WTC11 (cell line): ENCODE measurements around the gene ATP9B. TPM values are rescaled to one million over a fixed set of nuclear protein-coding genes. Genes with fewer than 3 reads are reported as not detected.

ENCODE experiments used
- ATAC-seq: fragments of 200-7000 bp; cut with Tn5 transposase; 2 replicates; pipeline ENCODE4 v1.10.0; 2021; ENCODE audit warnings: mild to moderate bottlenecking, moderate library complexity
- CTCF ChIA-PET: fragments of 300-600 bp; sonication (Branson Sonifier 250); formaldehyde crosslinking; loops from one replicate; lab custom pipeline; 2021; ENCODE audit warnings: antibody characterized with exemption; lab: Charles Lee
- POLR2A ChIA-PET: fragments of 350-600 bp; sonication (Branson Sonifier 250); formaldehyde crosslinking; loops from one replicate; lab custom pipeline; 2021; ENCODE audit warnings: antibody characterized with exemption; lab: Charles Lee
- DNase-seq: peaks from one replicate; pipeline ENCODE4 v3.0.0; 2021; ENCODE audit warnings: low spot score
- H3K27ac Mint-ChIP-seq: 2 replicates; pipeline ENCODE4 v1.8.0; 2021; ENCODE audit warnings: mixed read lengths
- H3K27me3 Mint-ChIP-seq: 2 replicates; pipeline ENCODE4 v1.8.0; 2021; ENCODE audit warnings: low read depth, mild to moderate bottlenecking, moderate library complexity, mixed read lengths
- H3K36me3 Mint-ChIP-seq: 2 replicates; pipeline ENCODE4 v1.8.0; 2021; ENCODE audit warnings: mixed read lengths
- H3K4me1 Mint-ChIP-seq: 2 replicates; pipeline ENCODE4 v1.8.0; 2022; ENCODE audit warnings: mixed read lengths
- H3K4me3 Mint-ChIP-seq: 2 replicates; pipeline ENCODE4 v1.8.0; 2021; ENCODE audit warnings: mild to moderate bottlenecking, moderate library complexity, mixed read lengths
- H3K9me3 Mint-ChIP-seq: 2 replicates; pipeline ENCODE4 v1.8.0; 2021; ENCODE audit warnings: mixed read lengths
- CBFB ChIP-seq: sonication (generic); formaldehyde crosslinking; IDR thresholded peaks from 2 replicates; pipeline ENCODE4 v1.8.1; 2022; ENCODE audit warnings: mild to moderate bottlenecking, low read depth, missing genetic modification reagents
- ESRRA ChIP-seq: sonication (generic); formaldehyde crosslinking; IDR thresholded peaks from 2 replicates; pipeline ENCODE4 v1.8.1; 2022; ENCODE audit warnings: mild to moderate bottlenecking, missing genetic modification reagents, borderline replicate concordance
- FOXP1 ChIP-seq: sonication (generic); formaldehyde crosslinking; IDR thresholded peaks from 2 replicates; pipeline ENCODE4 v1.8.0; 2022; ENCODE audit warnings: missing genetic modification reagents, mild to moderate bottlenecking, moderate library complexity, borderline replicate concordance
- MXD4 ChIP-seq: fragments of 250-450 bp; sonication (Bioruptor Pico); IDR thresholded peaks from 2 replicates; pipeline ENCODE4 v1.8.0; 2021; ENCODE audit warnings: mild to moderate bottlenecking, moderate library complexity, borderline replicate concordance
- NFATC4 ChIP-seq: fragments of 250-450 bp; sonication (Bioruptor Pico); IDR thresholded peaks from 2 replicates; pipeline ENCODE4 v1.9.0; 2021; ENCODE audit warnings: mild to moderate bottlenecking
- OVOL2 ChIP-seq: fragments of 250-450 bp; sonication (Bioruptor Pico); IDR thresholded peaks from 2 replicates; pipeline ENCODE4 v1.9.0; 2021; ENCODE audit warnings: mild to moderate bottlenecking, borderline replicate concordance
- RORB ChIP-seq: fragments of 250-450 bp; sonication (Bioruptor Pico); IDR thresholded peaks from 2 replicates; pipeline ENCODE4 v1.9.0; 2021; ENCODE audit warnings: mild to moderate bottlenecking
- ZNF121 ChIP-seq: sonication (generic); formaldehyde crosslinking; IDR thresholded peaks from 2 replicates; pipeline ENCODE4 v1.8.0; 2023; ENCODE audit warnings: missing genetic modification reagents
- ZNF317 ChIP-seq: sonication (generic); formaldehyde crosslinking; IDR thresholded peaks from 2 replicates; pipeline ENCODE4 v1.8.1; 2023; ENCODE audit warnings: low read depth, mild to moderate bottlenecking, moderate library complexity, missing genetic modification reagents, borderline replicate concordance
- ZNF416 ChIP-seq: fragments of 250-450 bp; sonication (Bioruptor Pico); IDR thresholded peaks from 2 replicates; pipeline ENCODE4 v1.9.0; 2021; ENCODE audit warnings: mild to moderate bottlenecking, inconsistent platforms
- ZNF423 ChIP-seq: fragments of 250-450 bp; sonication (Bioruptor Pico); IDR thresholded peaks from 2 replicates; pipeline ENCODE4 v2.1.2; 2022; ENCODE audit warnings: mild to moderate bottlenecking, moderate library complexity
- total RNA-seq: library from RNA; stranded (reverse); gene quantifications from 3 replicates; pipeline ENCODE4 v1.2.3, GENCODE V29; 2021
- TF ChIP-seq, protein P1 (sequence below): sonication (generic); formaldehyde crosslinking; IDR thresholded peaks from 2 replicates; pipeline ENCODE4 v1.8.1; 2022; ENCODE audit warnings: mild to moderate bottlenecking, missing genetic modification reagents, moderate library complexity, borderline replicate concordance
- TF ChIP-seq, protein P2 (sequence below): sonication (generic); formaldehyde crosslinking; IDR thresholded peaks from 2 replicates; pipeline ENCODE4 v1.8.1; 2023; ENCODE audit warnings: mild to moderate bottlenecking, missing genetic modification reagents
- TF ChIP-seq, protein P3 (sequence below): fragments of 250-450 bp; sonication (Bioruptor Pico); conservative IDR thresholded peaks from 2 replicates; pipeline ENCODE4 v1.9.0; 2021; ENCODE audit warnings: mild to moderate bottlenecking
- TF ChIP-seq, protein P4 (sequence below): fragments of 200-600 bp; IDR thresholded peaks from 2 replicates; pipeline ENCODE4 v1.8.0; 2022; ENCODE audit warnings: antibody characterized with exemption
- TF ChIP-seq, protein P5 (sequence below): sonication (generic); formaldehyde crosslinking; IDR thresholded peaks from 2 replicates; pipeline ENCODE4 v1.8.0; 2022; ENCODE audit warnings: mild to moderate bottlenecking, missing genetic modification reagents

ATP9B gene
- total RNA-seq, 1 experiment from 2014 or later, result 19.0 TPM

DNA sequence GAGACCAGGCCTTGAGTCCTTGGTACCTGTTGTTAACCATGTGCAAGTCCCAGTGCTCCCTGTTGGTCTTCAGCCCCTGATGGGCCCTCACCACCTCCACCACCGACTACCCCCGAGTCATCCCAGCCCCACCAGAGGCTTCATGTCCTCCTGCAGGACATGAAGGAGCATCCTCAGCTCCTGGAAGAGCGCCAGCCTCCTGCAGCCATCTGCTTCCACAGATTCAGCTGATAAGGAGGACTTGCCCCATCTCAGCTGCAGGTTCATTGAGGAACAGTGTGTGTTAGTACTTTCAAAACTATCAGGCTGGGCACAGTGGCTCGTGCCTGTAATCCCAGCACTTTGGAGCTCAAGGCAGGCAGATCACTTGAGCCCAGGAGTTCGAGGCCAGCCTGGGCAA lies 151.9 kb downstream of the ATP9B start:
- no peak overlapping the region for H3K27ac Mint-ChIP-seq
- TF ChIP-seq ZNF121 (CRISPR knock-in tag) (no peak), RORB (CRISPR knock-in tag) (no peak), ZNF416 (CRISPR knock-in tag) (no peak), ZNF423 (CRISPR knock-in tag) (no peak), ESRRA (CRISPR knock-in tag) (no peak), ZNF317 (CRISPR knock-in tag) (no peak), MXD4 (CRISPR knock-in tag) (no peak), FOXP1 (CRISPR knock-in tag) (no peak), NFATC4 (no peak)
- TF ChIP-seq, protein P1, sequence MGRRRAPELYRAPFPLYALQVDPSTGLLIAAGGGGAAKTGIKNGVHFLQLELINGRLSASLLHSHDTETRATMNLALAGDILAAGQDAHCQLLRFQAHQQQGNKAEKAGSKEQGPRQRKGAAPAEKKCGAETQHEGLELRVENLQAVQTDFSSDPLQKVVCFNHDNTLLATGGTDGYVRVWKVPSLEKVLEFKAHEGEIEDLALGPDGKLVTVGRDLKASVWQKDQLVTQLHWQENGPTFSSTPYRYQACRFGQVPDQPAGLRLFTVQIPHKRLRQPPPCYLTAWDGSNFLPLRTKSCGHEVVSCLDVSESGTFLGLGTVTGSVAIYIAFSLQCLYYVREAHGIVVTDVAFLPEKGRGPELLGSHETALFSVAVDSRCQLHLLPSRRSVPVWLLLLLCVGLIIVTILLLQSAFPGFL (CRISPR knock-in tag), result no peak
- TF ChIP-seq, protein P2, sequence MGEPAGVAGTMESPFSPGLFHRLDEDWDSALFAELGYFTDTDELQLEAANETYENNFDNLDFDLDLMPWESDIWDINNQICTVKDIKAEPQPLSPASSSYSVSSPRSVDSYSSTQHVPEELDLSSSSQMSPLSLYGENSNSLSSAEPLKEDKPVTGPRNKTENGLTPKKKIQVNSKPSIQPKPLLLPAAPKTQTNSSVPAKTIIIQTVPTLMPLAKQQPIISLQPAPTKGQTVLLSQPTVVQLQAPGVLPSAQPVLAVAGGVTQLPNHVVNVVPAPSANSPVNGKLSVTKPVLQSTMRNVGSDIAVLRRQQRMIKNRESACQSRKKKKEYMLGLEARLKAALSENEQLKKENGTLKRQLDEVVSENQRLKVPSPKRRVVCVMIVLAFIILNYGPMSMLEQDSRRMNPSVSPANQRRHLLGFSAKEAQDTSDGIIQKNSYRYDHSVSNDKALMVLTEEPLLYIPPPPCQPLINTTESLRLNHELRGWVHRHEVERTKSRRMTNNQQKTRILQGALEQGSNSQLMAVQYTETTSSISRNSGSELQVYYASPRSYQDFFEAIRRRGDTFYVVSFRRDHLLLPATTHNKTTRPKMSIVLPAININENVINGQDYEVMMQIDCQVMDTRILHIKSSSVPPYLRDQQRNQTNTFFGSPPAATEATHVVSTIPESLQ (CRISPR knock-in tag), result no peak
- TF ChIP-seq, protein P3, sequence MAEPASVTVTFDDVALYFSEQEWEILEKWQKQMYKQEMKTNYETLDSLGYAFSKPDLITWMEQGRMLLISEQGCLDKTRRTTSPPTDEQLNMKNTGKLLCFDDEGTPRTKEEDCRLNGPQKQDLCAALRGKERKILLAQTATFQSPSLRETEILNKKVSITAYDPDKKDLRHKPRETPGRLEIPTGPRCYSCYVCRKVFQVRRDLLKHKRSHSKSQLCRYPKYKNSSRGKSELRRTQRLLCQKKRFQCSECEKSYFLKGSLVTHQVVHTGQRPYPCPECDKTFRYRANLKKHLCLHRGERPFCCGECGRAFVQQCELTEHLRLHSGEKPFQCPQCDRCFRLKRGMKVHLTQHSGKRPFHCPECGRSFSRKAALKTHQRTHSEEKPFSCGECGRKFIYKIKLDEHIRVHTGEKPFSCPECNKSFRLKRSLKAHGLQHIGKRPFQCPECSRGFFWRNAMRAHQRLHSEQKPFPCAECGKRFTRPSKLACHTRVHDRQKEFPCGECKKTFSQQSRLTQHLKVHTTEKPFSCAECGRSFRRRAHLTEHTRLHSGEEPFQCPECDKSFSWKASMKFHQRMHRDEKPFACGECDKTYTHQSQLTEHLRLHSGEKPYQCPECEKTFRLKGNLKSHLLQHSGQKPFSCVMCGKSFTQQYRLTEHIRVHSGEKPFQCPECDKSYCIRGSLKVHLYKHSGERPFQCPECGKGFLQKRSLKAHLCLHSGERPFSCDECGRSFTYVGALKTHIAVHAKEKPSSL (CRISPR knock-in tag), result no peak
- TF ChIP-seq, protein P4, sequence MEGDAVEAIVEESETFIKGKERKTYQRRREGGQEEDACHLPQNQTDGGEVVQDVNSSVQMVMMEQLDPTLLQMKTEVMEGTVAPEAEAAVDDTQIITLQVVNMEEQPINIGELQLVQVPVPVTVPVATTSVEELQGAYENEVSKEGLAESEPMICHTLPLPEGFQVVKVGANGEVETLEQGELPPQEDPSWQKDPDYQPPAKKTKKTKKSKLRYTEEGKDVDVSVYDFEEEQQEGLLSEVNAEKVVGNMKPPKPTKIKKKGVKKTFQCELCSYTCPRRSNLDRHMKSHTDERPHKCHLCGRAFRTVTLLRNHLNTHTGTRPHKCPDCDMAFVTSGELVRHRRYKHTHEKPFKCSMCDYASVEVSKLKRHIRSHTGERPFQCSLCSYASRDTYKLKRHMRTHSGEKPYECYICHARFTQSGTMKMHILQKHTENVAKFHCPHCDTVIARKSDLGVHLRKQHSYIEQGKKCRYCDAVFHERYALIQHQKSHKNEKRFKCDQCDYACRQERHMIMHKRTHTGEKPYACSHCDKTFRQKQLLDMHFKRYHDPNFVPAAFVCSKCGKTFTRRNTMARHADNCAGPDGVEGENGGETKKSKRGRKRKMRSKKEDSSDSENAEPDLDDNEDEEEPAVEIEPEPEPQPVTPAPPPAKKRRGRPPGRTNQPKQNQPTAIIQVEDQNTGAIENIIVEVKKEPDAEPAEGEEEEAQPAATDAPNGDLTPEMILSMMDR, result no peak
- TF ChIP-seq, protein P5, sequence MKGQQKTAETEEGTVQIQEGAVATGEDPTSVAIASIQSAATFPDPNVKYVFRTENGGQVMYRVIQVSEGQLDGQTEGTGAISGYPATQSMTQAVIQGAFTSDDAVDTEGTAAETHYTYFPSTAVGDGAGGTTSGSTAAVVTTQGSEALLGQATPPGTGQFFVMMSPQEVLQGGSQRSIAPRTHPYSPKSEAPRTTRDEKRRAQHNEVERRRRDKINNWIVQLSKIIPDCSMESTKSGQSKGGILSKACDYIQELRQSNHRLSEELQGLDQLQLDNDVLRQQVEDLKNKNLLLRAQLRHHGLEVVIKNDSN (CRISPR knock-in tag), result no peak
- TF ChIP-seq, all 79 proteins: peak for 0
- ChIA-PET CTCF (no interaction called here), POLR2A (no interaction called here)
- peaks cover 4% of the 10 kb centered on the region; the same call in 1 of the 2 replicates for H3K9me3 Mint-ChIP-seq
- H3K36me3 Mint-ChIP-seq, result peaks cover 6% of the 10 kb centered on the region
- ATAC-seq (no peak), DNase-seq (no peak)
- H3K4me3 Mint-ChIP-seq, result no peak overlapping the region
- H3K4me1 Mint-ChIP-seq, result no peaks in the 10 kb centered on the region
- H3K27me3 Mint-ChIP-seq, result no peaks in the 10 kb centered on the region

DNA sequence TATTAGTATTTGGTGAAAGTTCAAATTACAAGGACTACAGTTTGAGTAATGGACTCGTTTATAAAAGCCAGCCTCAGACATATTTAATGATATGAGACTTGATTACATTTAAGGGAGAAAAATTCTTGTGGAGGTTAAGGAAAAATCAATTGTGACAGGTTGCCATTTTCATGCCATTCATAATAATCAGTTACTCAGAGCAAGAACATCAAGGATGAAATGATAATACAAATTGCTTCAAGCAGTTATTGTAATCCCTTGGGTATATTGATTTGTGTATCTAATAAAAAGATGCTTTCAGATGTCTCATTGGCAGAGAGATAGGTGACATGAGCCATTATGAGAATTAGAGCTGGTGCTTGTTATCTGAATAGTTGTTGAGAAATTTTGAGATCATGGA lies 153.6 kb downstream of the ATP9B start:
- no peak for DNase-seq
- Mint-ChIP-seq H3K36me3 (no peaks in the 10 kb centered on the region), H3K27me3 (no peaks in the 10 kb centered on the region), H3K4me3 (no peak overlapping the region)
- POLR2A ChIA-PET, result no interaction called here
- no peak for ATAC-seq
- no peak for TF ChIP-seq OVOL2 (CRISPR knock-in tag)
- no peak for TF ChIP-seq CBFB (CRISPR knock-in tag)
- TF ChIP-seq, all 79 proteins: peak for 0
- no peaks in the 10 kb centered on the region for H3K4me1 Mint-ChIP-seq
- H3K9me3 Mint-ChIP-seq, result no peaks in the 10 kb centered on the region
- no peak overlapping the region for H3K27ac Mint-ChIP-seq
- CTCF ChIA-PET, result no interaction called here
